Epithelial cell of proximal tubule (primary cell): ENCODE measurements around the gene ENGASE. TPM values are rescaled to one million over a fixed set of nuclear protein-coding genes. Genes with fewer than 3 reads are reported as not detected.
A peak's percentile ranks its signal among the peaks of the same experiment; 100 is the strongest.

Experiments
- DNase-seq: peaks from one replicate; pipeline ENCODE4 v3.0.0-alpha.2; 2011; ENCODE audit warnings: low read depth
- H3K4me3 ChIP-seq: 2 replicates; pipeline ENCODE4 v1.5.1; 2011; ENCODE audit warnings: low read depth, mild to moderate bottlenecking, low read length
- total RNA-seq: library from RNA; depleted of rRNA; stranded (reverse); fragments of >200 nt; gene quantifications from 2 replicates; pipeline ENCODE4 v1.2.3, GENCODE V29; 2015
- TF ChIP-seq, protein P1 (sequence below): conservative IDR thresholded peaks from 2 replicates; pipeline ENCODE4 v1.5.1; 2012; ENCODE audit warnings: low read depth, mild to moderate bottlenecking, low read length

ENGASE gene
- total RNA-seq, 1 donor from 2014 or later, result 10.4 TPM

DNA sequence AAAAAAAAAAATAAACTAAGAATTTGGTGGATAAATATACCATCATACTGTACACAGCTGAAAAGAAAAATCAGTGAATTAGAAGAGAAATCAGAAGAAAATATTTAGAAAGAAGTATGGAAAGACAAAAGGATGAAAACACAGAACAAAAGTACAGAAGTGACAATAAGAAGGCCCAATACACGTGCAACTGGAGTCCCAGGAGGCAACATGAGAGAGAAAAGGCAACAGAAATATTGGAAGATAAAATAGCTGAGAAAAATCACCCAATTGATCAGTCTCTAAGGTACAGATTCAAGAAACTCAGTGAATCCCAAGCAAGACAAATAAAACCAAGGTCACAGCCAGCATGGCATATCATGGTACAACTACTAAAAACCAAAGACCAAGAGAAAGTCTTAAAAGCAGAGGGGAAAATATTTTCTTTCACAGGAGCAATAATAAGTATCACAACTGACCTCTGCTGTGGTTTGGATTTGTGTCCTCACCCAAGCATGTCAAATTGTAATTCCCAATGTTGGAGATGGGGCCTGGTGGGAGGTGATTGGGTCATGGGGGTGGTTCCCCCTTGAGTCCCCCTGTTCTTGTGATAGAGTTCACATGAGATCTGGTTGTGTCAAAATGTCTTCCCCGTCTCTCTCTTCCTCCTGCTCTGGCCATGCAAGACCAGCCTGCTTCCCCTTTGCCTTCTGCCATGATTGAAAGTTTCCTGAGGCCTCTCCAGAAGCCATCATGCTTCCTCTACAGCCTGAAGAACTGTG is 20.2 kb upstream of the ENGASE start:
- TF ChIP-seq, protein P1, sequence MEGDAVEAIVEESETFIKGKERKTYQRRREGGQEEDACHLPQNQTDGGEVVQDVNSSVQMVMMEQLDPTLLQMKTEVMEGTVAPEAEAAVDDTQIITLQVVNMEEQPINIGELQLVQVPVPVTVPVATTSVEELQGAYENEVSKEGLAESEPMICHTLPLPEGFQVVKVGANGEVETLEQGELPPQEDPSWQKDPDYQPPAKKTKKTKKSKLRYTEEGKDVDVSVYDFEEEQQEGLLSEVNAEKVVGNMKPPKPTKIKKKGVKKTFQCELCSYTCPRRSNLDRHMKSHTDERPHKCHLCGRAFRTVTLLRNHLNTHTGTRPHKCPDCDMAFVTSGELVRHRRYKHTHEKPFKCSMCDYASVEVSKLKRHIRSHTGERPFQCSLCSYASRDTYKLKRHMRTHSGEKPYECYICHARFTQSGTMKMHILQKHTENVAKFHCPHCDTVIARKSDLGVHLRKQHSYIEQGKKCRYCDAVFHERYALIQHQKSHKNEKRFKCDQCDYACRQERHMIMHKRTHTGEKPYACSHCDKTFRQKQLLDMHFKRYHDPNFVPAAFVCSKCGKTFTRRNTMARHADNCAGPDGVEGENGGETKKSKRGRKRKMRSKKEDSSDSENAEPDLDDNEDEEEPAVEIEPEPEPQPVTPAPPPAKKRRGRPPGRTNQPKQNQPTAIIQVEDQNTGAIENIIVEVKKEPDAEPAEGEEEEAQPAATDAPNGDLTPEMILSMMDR, result no peak
- DNase-seq, result no peak
- H3K4me3 ChIP-seq, result no peak overlapping the region

DNA sequence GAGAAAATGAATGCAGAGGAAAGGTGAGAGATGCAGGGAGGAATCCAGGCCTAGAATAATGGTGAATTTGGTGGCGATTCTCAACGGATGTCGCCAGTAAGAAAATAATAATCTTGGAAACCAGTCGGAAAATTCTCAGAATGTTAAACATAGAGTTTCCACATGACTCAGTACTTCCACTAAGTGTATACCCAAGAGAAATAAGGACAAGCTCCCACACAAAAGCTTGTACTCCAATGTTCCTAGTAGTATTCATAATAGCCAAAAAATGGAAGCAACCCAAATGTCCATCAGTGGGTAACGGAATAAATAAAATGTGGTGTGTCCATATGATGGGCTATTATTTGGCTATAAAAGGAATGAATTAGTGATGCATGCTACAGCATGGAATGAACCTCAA is 19.4 kb upstream of the ENGASE start:
- TF ChIP-seq, protein P1, result no peak
- no peak overlapping the region for H3K4me3 ChIP-seq
- no peak for DNase-seq

DNA sequence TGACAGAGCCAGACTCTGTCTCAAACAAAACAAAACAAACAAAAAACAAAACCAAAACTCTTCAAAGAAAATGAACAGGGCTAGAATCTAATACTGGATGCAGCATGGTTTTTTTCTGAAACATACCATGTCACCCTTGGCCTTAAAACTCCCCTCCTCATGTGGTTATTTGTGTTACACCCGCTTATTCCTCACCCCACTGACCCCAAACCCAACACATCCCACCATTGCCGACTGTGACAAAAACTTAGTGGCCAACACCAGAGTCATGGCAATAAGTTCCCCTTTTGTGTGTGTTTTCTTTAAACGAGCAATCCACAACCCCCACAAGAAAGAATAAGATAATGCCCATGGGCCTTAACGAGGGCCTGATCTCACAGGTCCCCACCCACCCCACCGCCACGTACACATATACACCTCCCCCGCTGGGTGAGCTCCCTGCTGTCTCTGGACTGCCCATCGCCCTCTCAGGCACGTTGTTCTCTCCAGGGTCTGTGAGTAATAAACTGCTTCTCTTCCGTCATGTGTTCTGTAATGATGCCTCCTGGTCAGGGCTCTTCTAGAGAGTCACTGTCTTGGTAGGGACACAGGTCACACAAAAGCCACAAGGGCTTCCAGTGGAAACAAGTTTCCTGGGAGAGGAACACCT is 16.8 kb upstream of the ENGASE start:
- no peak for DNase-seq
- TF ChIP-seq, protein P1, result no peak
- no peak overlapping the region for H3K4me3 ChIP-seq

DNA sequence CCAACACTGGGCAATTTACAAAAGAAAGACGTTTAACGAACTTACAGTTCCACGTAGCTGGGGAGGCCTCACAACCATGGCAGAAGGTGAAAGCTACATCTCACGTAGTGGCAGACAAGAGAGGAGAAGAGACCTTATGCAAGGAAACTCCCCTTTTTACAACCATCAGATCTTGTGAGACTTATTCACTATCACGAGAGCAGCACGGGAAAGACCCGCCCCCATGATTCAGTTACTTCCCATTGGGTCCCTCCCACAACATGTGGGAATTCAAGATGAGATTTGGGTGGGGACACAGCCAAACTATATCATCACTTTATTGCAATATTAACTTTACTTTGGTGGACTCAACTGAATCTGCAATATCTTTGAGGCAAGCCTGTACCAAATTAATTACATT is 11.9 kb upstream of the ENGASE start:
- TF ChIP-seq, protein P1, result no peak
- DNase-seq, result no peak
- H3K4me3 ChIP-seq, result no peak overlapping the region

DNA sequence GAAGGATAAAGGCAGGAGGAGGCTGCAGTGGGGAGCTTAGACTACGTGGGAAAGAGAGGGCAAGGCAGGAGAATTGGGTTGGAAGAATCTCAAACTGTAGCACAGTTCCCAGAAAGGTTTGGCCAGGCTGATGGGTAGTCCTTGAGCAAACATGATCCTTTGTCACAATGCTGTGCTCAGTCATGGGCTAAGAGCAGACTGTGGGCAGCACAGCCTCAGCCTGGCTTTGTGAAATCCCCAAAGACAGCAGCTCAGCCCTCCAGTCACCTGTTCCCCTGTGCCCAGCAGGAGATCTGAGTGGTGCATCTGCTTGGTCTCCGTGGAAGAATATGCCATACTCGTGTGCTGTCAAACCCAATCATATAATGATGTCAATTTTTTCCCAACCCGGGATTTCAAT is 10.6 kb upstream of the ENGASE start:
- DNase-seq, result no peak
- H3K4me3 ChIP-seq, result no peak overlapping the region
- TF ChIP-seq, protein P1, result no peak

DNA sequence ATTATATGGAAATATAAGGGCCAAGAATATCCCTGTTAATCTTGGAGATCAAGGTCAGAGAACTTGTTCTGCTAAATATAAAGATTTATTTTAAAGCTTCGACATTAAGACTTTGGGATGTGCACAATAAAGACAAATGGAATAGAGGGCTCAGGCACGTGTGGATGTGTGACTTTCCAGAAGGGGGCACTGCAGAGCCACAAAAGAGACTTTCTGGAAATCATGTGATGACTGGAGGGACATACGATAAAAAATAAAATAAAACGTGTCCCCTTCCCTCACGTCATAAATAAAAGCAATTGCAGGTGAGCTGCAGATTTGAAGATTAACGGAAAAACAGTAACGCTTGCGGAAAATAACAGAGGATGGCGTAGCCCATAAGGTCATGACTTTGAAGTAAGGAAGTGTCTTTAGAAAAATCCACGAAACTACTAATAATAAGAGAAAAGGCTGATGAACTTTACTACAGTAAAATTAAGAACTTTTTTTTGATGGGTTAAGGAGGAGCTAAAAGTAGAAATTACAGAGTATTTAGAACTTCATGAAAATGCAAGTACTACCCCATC is 9.4 kb upstream of the ENGASE start:
- TF ChIP-seq, protein P1, result peak; percentile 72
- DNase-seq, result no peak
- H3K4me3 ChIP-seq, result no peak overlapping the region
